Keratinocyte (primary cell): ENCODE measurements around the gene TSHZ3. TPM values are rescaled to one million over a fixed set of nuclear protein-coding genes. Genes with fewer than 3 reads are reported as not detected.

Source experiments
- DNase-seq: peaks from one replicate; pipeline ENCODE4 v3.0.0-alpha.2; 2011; ENCODE audit warnings: low read depth, missing footprints, low spot score
- FAIRE-seq: peaks from 2 replicates; lab custom pipeline; 2011; peaks lifted over from hg19 to GRCh38; lab: Jason Lieb, UNC
- H2AFZ ChIP-seq: 2 replicates; pipeline ENCODE4 v1.6.0; 2012; ENCODE audit warnings: low read length, control low read depth, inconsistent platforms; ENCODE audit not compliant: control insufficient read depth
- H3K27ac ChIP-seq: 2 replicates; pipeline ENCODE4 v1.5.1; 2011; ENCODE audit warnings: low read length; ENCODE audit not compliant: control insufficient read depth, insufficient read depth
- H3K27me3 ChIP-seq: 3 replicates; pipeline ENCODE4 v1.6.0; 2011; ENCODE audit warnings: low read length; ENCODE audit not compliant: control insufficient read depth, insufficient read depth; ENCODE audit errors: extremely low read depth
- H3K36me3 ChIP-seq, 2 experiments: 2 replicates in 1 of 2; 3 replicates in 1 of 2; pipeline ENCODE4 v1.5.1; 2011; ENCODE audit warnings: low read length in 2 of 2, mild to moderate bottlenecking in 1 of 2; ENCODE audit not compliant: control insufficient read depth in 2 of 2, insufficient read depth in 2 of 2; ENCODE audit errors: extremely low read depth in 1 of 2
- H3K4me1 ChIP-seq: 3 replicates; pipeline ENCODE4 v1.5.1; 2011; ENCODE audit warnings: low read length; ENCODE audit not compliant: control insufficient read depth, insufficient read depth; ENCODE audit errors: extremely low read depth
- H3K4me2 ChIP-seq: 3 replicates; pipeline ENCODE4 v1.6.0; 2011; ENCODE audit warnings: low read depth, low read length; ENCODE audit not compliant: control insufficient read depth, insufficient read depth; ENCODE audit errors: extremely low read depth
- H3K4me3 ChIP-seq, 3 experiments: fragments of 200-600 bp in 1 of 3; sonication (generic) in 1 of 3; 2 replicates in 2 of 3; 3 replicates in 1 of 3; pipeline ENCODE4 v1.5.1; 2011 to 2016; ENCODE audit warnings: low read length in 3 of 3, mild to moderate bottlenecking in 3 of 3, control low read depth in 2 of 3, inconsistent platforms in 1 of 3, low read depth in 1 of 3, mixed read lengths in 1 of 3, mixed run types in 1 of 3, moderate library complexity in 1 of 3; ENCODE audit not compliant: control insufficient read depth in 2 of 3, insufficient read depth in 2 of 3; ENCODE audit errors: extremely low read depth in 1 of 3
- H3K79me2 ChIP-seq: 2 replicates; pipeline ENCODE4 v1.6.0; 2012; ENCODE audit warnings: low read length; ENCODE audit not compliant: control insufficient read depth, insufficient read depth
- H3K9ac ChIP-seq: 3 replicates; pipeline ENCODE4 v1.6.0; 2011; ENCODE audit warnings: low read length; ENCODE audit not compliant: control insufficient read depth, insufficient read depth; ENCODE audit errors: extremely low read depth
- H3K9me1 ChIP-seq: 3 replicates; pipeline ENCODE4 v1.6.0; 2011; ENCODE audit warnings: low read length; ENCODE audit not compliant: control insufficient read depth, insufficient read depth; ENCODE audit errors: extremely low read depth
- H3K9me3 ChIP-seq: 2 replicates; pipeline ENCODE4 v1.5.1; 2012; ENCODE audit warnings: low read depth, low read length; ENCODE audit not compliant: control insufficient read depth
- H4K20me1 ChIP-seq: 3 replicates; pipeline ENCODE4 v1.6.0; 2011; ENCODE audit warnings: low read length; ENCODE audit not compliant: control insufficient read depth, insufficient read depth; ENCODE audit errors: extremely low read depth
- CTCF ChIP-seq, 3 experiments: IDR thresholded peaks in 1 of 3; conservative IDR thresholded peaks in 1 of 3; optimal IDR thresholded peaks in 1 of 3; 2 replicates in 2 of 3; 3 replicates in 1 of 3; pipeline versions ENCODE3 to v1.5.1; 2011; ENCODE audit warnings: low read length in 3 of 3, mild to moderate bottlenecking in 3 of 3, moderate library complexity in 2 of 3, control low read depth in 1 of 3, inconsistent platforms in 1 of 3; ENCODE audit not compliant: insufficient read depth in 2 of 3; ENCODE audit errors: extremely low read depth in 1 of 3
- EZH2 ChIP-seq: IDR thresholded peaks from one replicate; pipeline ENCODE4 v1.6.1; 2012; ENCODE audit warnings: inconsistent platforms, mild to moderate bottlenecking, low read length, moderate library complexity
- dilution Hi-C: fragments of 300-500 bp; cut with MboI; formaldehyde crosslinking; loops from one replicate; pipeline ENCODE4 v1.7.0; 2020; ENCODE audit warnings: low sequenced_read_pairs; ENCODE audit not compliant: extremely low pct_ligation_motif_present
- polyA plus RNA-seq, 5 experiments: library from polyadenylated mRNA; depleted of rRNA in 3 of 5; stranded (reverse) in 3 of 5; stranded (forward) in 1 of 5; unstranded in 1 of 5; fragments of >200 nt; gene quantifications; 1 replicate in 1 of 5; 2 replicates in 3 of 5; 3 replicates in 1 of 5; pipeline versions ENCODE4 v1.2.1 to v1.2.3, GENCODE V29; 2011 to 2012; ENCODE audit warnings: missing spikeins in 2 of 5, low read depth in 1 of 5, low replicate concordance in 1 of 5

The TSHZ3 gene
- polyA plus RNA-seq, 1 donor (not counting 4 experiments of a cell fraction or from before 2014, with no cell fraction given), result 3.6 TPM

GRCh38 chr19:31387717-31388301, 38.6 kb upstream of the TSHZ3 start:
- H3K36me3 ChIP-seq, result no peaks in the 10 kb centered on the region
- no peaks in the 10 kb centered on the region for H3K9me3 ChIP-seq
- dilution Hi-C loops, result no loop called here
- TF ChIP-seq EZH2 (no peak), CTCF (optimal IDR thresholded peaks at IDR 0.05 in 1 of 3, IDR thresholded peaks at IDR 0.05 in 1 of 3, conservative IDR thresholded peaks at IDR 0.05 in 1 of 3; ENCODE audit: extremely low read depth in 1 of 3, insufficient read depth in 2 of 3, low read length in 3 of 3) (no peak)
- H3K4me1 ChIP-seq, result peaks cover 2% of the 10 kb centered on the region
- no peak overlapping the region for H2AFZ ChIP-seq
- no peak overlapping the region for H3K4me2 ChIP-seq
- DNase-seq (no peak), FAIRE-seq (no peak)
- no peak overlapping the region for H3K4me3 ChIP-seq
- H4K20me1 ChIP-seq, result no peaks in the 10 kb centered on the region
- no peaks in the 10 kb centered on the region for H3K9me1 ChIP-seq
- no peaks in the 10 kb centered on the region for H3K79me2 ChIP-seq
- H3K9ac ChIP-seq, result no peak overlapping the region
- H3K27ac ChIP-seq, result no peak overlapping the region
- H3K27me3 ChIP-seq, result no peaks in the 10 kb centered on the region

- Histone ChIP-seq H3K27ac (no peak overlapping the region), H3K9me1 (no peaks in the 10 kb centered on the region), H3K4me3 (no peak overlapping the region), H3K4me1 (peaks cover 2% of the 10 kb centered on the region), H3K36me3 (no peaks in the 10 kb centered on the region), H3K4me2 (no peak overlapping the region), H2AFZ (no peak overlapping the region), H3K9ac (no peak overlapping the region), H3K9me3 (no peaks in the 10 kb centered on the region), H3K27me3 (no peaks in the 10 kb centered on the region), H3K79me2 (no peaks in the 10 kb centered on the region), H4K20me1 (no peaks in the 10 kb centered on the region)
- DNase-seq, result no peak
- FAIRE-seq, result no peak
- dilution Hi-C loops, result no loop called here
- TF ChIP-seq EZH2 (no peak), CTCF (optimal IDR thresholded peaks at IDR 0.05 in 1 of 3, IDR thresholded peaks at IDR 0.05 in 1 of 3, conservative IDR thresholded peaks at IDR 0.05 in 1 of 3; ENCODE audit: extremely low read depth in 1 of 3, insufficient read depth in 2 of 3, low read length in 3 of 3) (no peak)
Measured at GRCh38 chr19:31386806-31387205, 37.6 kb upstream of the TSHZ3 start.
